ENCODE data around the gene DPH2.

DNA sequence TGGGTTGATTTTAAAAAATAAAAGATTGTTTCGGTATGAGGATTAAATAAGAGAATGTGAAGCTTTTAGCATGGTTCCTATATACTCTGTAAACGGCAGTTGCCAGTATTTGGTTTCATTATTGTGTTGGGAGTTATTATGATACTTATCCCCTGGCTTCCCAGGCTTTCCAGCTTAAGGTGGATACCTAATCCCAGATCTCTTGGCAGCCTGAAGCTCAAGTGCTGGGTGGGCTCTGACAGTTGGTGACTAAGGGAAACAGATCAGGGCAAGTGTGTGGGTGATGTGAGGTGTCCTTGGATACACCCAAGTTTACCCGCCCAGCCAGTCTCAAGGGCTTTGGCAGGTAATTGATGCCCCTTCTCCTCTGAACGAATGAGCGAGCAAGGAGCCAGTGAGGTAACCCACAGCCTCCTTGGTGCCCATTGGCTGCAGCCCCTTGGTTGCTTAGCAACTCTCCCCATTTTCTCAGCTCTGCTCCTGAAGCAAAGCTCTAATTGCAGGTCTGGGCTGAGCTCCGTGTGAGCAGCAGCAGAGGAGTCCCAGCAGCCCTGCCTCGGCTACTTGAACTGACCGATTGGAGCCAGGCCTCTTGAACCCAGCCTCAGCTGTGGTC is 17.0 kb upstream of the DPH2 start:
- TF ChIP-seq, protein P1, sequence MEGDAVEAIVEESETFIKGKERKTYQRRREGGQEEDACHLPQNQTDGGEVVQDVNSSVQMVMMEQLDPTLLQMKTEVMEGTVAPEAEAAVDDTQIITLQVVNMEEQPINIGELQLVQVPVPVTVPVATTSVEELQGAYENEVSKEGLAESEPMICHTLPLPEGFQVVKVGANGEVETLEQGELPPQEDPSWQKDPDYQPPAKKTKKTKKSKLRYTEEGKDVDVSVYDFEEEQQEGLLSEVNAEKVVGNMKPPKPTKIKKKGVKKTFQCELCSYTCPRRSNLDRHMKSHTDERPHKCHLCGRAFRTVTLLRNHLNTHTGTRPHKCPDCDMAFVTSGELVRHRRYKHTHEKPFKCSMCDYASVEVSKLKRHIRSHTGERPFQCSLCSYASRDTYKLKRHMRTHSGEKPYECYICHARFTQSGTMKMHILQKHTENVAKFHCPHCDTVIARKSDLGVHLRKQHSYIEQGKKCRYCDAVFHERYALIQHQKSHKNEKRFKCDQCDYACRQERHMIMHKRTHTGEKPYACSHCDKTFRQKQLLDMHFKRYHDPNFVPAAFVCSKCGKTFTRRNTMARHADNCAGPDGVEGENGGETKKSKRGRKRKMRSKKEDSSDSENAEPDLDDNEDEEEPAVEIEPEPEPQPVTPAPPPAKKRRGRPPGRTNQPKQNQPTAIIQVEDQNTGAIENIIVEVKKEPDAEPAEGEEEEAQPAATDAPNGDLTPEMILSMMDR (IDR thresholded peaks at IDR 0.05): no peak
- TF ChIP-seq POLR2AphosphoS5 (IDR thresholded peaks at IDR 0.05) (no peak), POLR2A (IDR thresholded peaks at IDR 0.05) (no peak)

All from breast epithelium (tissue), 3 donors.